CD1c-positive myeloid dendritic cell (primary cell): ENCODE measurements around the gene HSPB9.

ENCODE experiments used
- DNase-seq: peaks from one replicate; pipeline ENCODE4 v3.0.0-alpha.2; 2016; ENCODE audit errors: extremely low spot score

The HSPB9 gene

GRCh38 chr17:42101513-42102292, 20.9 kb upstream of the HSPB9 start:
- DNase-seq, result peak; percentile 70

DNA sequence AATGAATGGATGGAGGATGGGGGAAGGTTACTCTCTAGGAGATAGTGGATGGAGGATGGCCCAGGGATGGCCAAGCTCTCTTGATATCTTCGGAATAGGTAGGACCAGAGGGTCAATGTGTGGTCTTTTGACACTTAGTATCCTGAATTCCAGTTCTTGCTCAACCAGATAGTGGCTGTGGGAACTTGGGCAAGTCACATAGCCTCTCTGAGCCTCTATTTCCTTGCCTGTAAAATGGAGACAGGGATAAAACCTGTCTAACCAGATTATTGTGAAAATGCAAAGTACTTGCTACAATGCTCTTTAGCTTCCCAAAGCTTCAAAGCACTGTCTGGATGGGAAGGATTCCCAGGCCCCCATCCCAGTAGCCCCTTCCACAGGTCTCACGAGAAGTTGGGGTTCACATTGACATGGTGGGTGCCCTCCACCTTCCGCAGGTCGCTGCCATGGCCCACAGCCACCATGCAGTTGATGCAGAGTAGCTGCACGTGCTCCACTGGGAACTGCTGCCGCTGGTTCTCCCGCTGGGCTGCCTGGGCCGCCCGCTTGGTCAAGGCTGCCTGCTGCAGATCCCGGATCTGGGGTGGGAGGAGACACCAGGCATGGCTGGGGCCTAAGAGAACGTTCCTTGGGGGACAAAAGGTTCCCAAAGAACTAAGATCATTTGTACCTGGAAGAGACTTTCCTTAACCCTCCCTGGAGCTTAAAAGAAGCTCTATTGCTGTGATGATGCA, 19.2 kb upstream of the HSPB9 start:
- no peak for DNase-seq

- no peak for DNase-seq
These were observed 18.3 kb upstream of the HSPB9 start for GRCh38 chr17:42104264-42104663.

- DNase-seq, result no peak
These were observed 16.6 kb upstream of the HSPB9 start for GRCh38 chr17:42106009-42106408.

DNA sequence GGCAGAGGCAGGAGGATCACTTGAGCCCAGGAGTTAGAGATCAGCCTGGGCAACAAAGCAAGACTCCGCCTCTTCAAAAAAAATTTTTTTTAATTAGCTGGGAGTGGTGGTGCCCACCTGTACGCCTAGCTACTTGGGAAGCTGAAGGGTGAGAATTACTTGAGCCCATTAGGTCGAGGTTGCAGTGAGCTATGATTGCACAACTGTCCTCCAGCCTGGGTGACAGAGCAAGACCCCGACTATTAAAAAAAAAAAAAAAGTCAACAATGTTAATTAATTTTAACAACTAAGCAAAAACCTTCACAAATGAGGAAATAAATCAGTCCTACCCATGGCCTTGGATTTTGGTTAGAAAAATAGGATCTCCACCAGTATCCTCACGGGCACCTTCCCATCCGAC, 15.5 kb upstream of the HSPB9 start:
- no peak for DNase-seq

DNA sequence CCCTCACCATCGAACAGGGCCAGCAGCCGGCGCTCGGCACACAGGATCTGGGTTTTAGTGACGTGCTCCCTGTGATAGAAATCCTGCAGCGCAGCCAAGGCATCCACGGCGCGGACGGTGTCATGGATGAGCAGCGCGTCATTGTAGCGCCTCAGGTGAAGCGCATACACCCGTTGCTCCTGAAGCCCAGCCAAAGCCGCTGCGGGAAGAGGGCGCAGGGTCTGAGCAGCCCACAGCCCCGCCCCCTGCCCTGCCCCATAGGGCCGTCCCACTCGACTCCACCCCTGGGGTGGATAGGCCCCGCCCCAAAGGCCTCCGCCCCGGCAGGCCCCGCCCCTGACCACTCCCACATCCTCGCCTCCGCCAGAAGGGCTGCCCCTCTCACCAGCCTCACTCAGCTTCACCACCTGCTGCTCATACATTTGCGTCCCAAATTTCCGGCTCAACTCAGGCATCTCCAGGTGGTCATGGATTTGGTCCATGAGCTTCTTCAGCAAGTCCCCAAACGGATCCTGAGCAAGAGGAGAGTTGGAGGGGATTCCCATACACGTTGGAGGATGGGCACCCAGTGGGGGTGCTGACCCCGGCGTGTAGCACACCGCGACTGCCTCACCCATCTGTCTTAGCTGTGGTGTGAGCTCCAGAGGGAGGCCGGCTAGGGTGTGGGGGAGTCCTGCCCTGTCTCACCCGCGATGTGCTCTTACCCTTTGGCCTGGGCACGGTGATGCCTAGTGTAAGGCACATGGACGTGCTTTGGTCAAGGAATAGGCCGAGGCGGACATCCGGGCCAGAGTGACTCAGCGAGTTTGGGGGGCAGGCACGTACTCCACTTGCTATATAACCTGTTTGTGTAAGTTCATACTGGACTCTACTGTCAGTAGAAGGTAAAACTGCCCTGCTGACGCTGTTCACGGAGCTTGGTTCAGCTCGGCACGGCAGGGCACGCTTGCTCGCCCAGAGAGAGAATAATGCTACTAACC, 14.7 kb upstream of the HSPB9 start:
- peak; percentile 88 for DNase-seq

DNA sequence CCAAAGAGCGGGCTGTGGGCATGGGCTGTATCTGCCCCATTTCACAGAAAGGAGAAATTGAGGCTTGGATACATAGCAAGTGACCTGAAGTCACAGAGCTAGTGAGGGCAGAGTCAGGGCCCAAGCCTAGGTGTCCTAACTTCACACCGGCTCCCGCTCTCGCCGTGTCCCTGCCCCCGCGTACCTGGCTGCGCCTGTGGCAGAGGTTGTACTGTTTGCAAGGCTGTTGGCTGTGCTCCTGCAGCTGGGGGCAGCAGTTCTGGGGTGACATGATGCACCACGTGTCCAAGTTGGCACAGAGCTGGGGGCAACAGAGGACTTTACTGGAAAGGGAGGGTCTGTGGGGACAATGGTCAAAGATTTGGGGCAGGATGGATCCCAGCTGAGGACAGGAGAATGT, 13.5 kb upstream of the HSPB9 start:
- DNase-seq, result no peak

DNA sequence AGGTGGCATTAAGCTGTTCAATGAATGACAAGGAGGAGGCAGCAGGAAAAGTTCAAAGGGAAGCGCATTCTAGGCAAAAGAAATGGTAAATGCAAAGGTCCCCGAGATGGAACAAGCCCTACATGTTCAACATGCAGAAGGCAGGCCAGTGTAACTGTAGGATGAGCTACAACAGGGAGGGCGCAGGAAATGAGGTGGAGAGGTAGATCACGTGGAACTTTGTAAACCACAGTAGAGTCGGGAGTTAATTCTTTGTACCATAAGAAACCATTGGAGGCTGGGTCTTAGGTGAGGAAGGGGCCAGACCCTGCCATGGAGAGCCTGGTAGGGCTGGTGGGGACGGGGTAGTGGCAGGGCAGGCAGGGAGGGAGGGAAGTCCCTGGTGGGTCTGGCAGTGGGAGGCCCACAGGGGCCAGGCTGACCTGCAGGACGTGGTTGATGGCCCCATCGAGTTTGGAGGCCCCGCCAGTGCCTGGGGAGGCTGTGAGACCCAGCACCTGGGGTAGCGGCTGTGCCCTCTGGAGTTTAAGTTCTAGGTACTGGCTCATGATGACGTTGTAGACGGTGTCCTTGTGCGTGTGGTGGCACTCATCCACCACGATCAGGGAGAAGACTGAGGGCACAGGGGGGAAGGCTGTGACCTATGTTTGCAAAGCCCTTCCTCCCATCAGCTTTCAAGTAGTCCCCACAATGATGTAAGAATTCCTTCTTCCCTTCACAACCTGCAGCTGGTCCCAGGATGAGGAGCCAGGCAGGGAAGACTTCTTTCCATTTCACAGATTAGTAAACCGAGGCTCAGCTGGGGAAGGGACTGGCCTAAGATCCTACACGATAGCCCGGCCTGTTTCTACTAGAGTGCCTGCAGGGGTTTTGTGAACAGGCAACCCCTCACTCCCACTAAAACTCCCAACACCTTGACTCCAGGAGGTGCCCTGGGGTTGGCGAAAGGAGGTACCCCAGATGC, 12.0 kb upstream of the HSPB9 start:
- DNase-seq, result no peak

- DNase-seq, result no peak
These were observed 11.4 kb upstream of the HSPB9 start for GRCh38 chr17:42111265-42111636.

DNA sequence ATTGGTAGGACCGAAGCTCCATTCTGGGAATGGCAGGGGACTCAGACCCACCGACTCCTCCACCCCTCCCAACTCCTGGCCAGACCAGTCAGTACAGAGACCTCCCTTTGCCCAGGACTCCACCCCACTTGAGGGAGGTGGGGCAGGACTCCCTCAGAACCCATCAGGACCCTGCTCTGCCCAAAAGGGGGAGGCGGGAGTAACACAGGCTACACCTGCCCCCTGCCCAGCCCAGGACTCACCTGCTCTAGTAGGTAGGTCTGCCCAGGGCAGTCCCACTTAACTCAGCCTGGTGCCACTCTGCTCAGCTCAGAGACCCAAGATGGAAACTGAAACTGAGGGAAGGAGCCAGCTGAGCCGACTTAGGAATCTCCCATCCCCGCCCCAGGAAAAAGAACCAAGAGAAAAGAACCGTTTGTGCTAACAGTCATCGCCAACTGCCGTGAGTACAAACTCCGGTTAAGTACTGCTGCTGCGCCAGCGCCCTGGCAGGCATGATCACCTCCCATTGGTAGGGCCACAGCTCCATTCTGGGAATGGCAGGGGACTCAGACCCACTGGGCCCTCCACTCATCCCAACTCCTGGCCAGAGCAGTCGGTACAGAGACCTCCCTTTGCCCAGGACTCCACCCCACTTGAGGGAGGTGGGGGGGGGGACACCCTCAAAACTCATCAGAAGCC, 10.6 kb upstream of the HSPB9 start:
- peak; percentile 19 for DNase-seq

- DNase-seq, result peak; percentile 92
These were observed 9.9 kb upstream of the HSPB9 start, which contains the start of gene DHX58 for GRCh38 chr17:42112552-42113176. TSS of gene DHX58 (minus strand) at chr17:42112714. CDS start at chr17:42111892, 822 bp downstream.

- DNase-seq, result no peak
These were observed 9.1 kb upstream of the HSPB9 start for GRCh38 chr17:42113293-42114069.

DNA sequence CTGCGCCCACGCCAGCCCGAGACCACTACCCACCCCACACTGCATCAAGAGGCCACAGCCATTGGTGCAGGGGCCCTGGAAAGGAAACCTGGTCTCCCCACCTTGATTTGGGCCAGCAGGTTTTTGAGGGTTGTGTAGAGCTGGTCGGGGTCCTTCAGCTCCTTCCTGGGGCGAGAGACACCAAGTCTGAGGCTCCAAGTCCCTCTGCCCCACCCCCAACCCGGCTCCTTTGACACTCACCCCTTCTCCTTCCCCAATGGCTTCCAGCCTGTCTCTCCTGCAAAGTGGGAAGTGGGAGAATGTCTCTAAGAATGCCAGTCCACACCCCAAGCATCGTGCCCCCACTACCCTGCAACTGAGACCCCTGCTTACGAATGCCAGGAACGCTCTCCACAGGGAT, 8.5 kb upstream of the HSPB9 start:
- no peak for DNase-seq

DNA sequence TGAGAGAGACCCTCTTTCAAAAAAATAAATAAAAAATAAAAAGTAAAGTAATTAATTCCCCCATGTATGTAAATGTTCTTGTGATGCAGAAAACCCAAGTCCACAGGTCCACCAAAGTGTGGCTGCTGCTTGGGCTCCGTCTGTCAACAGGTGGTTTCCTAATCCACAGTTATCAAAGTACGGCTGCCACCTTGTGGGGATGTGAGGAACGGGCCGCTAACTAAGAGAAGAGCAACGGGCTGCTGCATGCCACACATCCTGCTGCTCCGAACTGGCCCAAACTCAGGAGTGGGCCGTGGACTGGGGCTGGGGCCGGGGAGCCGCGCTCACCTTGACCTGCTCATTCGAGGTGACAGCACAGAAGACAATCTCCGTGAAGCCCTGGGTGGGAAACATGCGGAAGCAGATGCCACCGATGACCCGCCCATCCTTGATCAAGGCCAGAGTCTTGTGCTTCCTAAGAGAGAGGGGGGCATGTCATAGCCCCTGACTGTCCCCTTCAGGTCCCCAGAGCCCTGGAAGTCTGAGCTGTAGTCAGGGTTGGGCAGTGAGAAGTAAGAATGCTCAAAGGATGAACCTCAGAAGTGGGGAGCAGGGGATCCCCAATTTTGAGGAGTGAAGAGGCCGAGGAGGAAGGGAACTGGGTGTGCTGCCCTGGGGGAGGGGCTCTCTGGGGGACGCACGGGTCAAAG, 5.8 kb upstream of the HSPB9 start:
- DNase-seq, result peak; percentile 87

DNA sequence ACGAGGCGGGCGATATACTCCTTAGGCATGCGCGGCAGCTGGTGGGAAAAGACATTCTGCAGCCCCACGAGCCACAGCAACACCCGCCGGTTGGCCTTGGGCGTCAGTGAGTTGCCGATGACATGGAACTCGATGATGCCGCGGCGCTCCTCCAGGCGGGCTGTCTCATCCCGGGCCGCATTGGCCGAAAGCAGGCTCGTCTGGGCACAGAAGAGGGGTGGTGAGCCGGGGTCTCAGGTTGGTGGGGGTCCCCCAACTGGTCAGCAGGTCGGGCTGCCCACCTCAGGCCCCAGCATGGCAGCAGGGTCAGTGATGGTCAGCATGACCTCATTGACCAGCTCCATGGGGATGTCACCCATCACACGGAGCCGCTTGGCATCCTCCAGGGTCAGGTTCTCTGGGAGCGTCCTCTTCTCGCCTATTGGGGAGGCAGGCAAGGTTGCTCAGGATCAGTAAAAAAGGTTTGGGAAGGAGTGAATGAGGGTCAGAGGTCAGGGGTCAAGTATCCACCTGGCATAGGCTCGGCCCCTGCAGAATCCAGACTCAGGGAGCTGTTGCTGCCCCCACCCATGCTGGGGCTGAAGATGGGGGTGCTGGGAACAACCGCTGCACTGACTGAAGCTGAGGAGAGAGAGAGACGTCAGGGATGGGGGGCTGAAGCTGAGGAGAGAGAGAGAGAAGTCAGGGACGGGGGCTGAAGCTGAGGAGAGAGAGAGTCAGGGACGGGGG, 5.0 kb upstream of the HSPB9 start:
- DNase-seq, result no peak

DNA sequence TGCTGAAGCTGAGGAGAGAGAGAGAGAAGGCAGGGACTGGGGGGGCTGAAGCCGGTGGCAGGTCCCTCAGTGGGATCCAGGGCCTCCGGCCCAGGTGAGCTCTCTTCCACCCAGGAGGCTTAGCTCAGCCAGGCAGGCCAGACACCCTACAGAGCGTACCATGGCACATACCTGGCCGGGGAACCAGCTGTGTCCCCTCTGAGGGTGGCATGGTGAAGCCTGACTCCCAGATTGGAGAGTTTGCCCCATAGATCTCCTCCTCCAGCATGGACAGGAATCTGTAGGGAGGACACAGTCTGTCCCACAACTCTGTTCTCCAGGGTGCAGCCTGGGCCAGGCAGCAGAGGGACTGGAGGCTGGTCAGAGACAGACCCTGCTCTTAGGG, 4.5 kb upstream of the HSPB9 start:
- no peak for DNase-seq

DNA sequence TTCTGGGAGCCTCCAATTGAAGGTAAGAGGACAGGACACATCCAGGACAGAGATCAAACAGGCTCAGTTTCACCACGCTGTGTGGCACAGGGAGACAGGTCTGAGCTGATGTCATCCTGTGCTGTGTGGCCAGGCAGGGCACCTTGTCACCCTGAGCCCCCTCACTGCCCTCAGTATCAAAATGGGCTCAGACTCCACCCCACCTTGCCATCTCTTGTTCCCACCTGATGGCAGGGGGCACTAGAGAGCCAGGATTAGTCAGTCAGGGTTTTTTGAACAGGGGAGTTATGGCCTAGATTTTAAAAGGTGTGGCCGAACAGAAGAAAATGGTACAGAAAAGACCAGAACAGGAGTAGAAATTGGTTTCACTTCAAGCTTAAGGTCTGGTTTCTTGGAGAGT, 4.1 kb upstream of the HSPB9 start:
- DNase-seq, result peak; percentile 37

- DNase-seq, result no peak
These were observed 3.3 kb upstream of the HSPB9 start for GRCh38 chr17:42119301-42119700.
